GM12878 (cell line): ENCODE data around the gene ADH7. TPM values are rescaled to one million over a fixed set of nuclear protein-coding genes. Genes with fewer than 3 reads are reported as not detected.

Experiments used
- ATAC-seq: fragments of 200-7000 bp; cut with Tn5 transposase; 3 replicates; pipeline ENCODE4 v1.9.1; 2020; ENCODE audit warnings: mild to moderate bottlenecking, moderate library complexity
- BruUV-seq: library from RNA; stranded (reverse); fragments of 400-500 nt; replicated peaks from 2 replicates; lab custom pipeline; 2021; lab: Mats Ljungman, UMichigan
- CTCF ChIA-PET: fragments of 300-600 bp; sonication (Branson Sonifier 250); formaldehyde crosslinking; extraction: SDS; loops from one replicate; lab custom pipeline; 2021; ENCODE audit warnings: inconsistent platforms; lab: Yijun Ruan, JAX
- POLR2A ChIA-PET: fragments of 350-600 bp; formaldehyde crosslinking; extraction: SDS; loops from one replicate; lab custom pipeline; 2021; ENCODE audit warnings: inconsistent platforms; lab: Charles Lee
- RAD21 ChIA-PET: fragments of 300-600 bp; sonication (Branson Sonifier 250); formaldehyde crosslinking; loops from one replicate; lab custom pipeline; 2023; ENCODE audit warnings: antibody characterized with exemption; ENCODE audit not compliant: unreplicated experiment; lab: Charles Lee
- SMC1A ChIA-PET: fragments of 300-600 bp; sonication (Branson Sonifier 250); formaldehyde crosslinking; loops from one replicate; lab custom pipeline; 2023; ENCODE audit not compliant: unreplicated experiment, uncharacterized antibody; lab: Charles Lee
- DNase-seq: peaks from one replicate; pipeline ENCODE4 v3.0.0-alpha.2; 2011; ENCODE audit warnings: low read depth, low spot score
- FAIRE-seq: peaks from 3 replicates; lab custom pipeline; 2011; peaks lifted over from hg19 to GRCh38; lab: Jason Lieb, UNC
- H2AFZ ChIP-seq: 2 replicates; pipeline ENCODE4 v1.6.0; 2011; ENCODE audit warnings: low read depth, low read length, control low read depth; ENCODE audit not compliant: control insufficient read depth
- H3K27ac ChIP-seq: 2 replicates; pipeline ENCODE4 v1.5.1; 2011; ENCODE audit warnings: control low read depth; ENCODE audit not compliant: control insufficient read depth, insufficient read depth
- H3K27me3 ChIP-seq, 2 experiments: replicated peaks in 1 of 2; 2 replicates each; pipeline versions ENCODE4 v1.6.0 to v1.6.1; 2011; ENCODE audit warnings: low read length in 1 of 2; ENCODE audit not compliant: control insufficient read depth in 2 of 2, insufficient read depth in 2 of 2
- H3K36me3 ChIP-seq, 2 experiments: 2 replicates each; pipeline ENCODE4 v1.5.1; 2011; ENCODE audit warnings: low read length in 1 of 2; ENCODE audit not compliant: control insufficient read depth in 2 of 2, insufficient read depth in 2 of 2
- H3K4me1 ChIP-seq: 2 replicates; pipeline ENCODE4 v1.6.1; 2011; ENCODE audit warnings: mild to moderate bottlenecking, low read length, moderate library complexity, mixed read lengths; ENCODE audit not compliant: control insufficient read depth, insufficient read depth
- H3K4me2 ChIP-seq: 2 replicates; pipeline ENCODE4 v1.6.0; 2011; ENCODE audit warnings: control low read depth; ENCODE audit not compliant: control insufficient read depth, insufficient read depth
- H3K4me3 ChIP-seq: fragments of 200-600 bp; sonication (generic); 2 replicates; pipeline ENCODE4 v1.5.1; 2016
- H3K79me2 ChIP-seq: 2 replicates; pipeline ENCODE4 v1.6.0; 2011; ENCODE audit warnings: low read length; ENCODE audit not compliant: control insufficient read depth, insufficient read depth
- H3K9ac ChIP-seq: 2 replicates; pipeline ENCODE4 v1.8.0; 2011; ENCODE audit warnings: low read length, control low read depth, mixed read lengths; ENCODE audit not compliant: control insufficient read depth, insufficient read depth
- H3K9me3 ChIP-seq: replicated peaks from 3 replicates; pipeline ENCODE4 v1.5.1; 2011; ENCODE audit warnings: mild to moderate bottlenecking, low read length; ENCODE audit not compliant: control insufficient read depth, insufficient read depth
- H4K20me1 ChIP-seq: 2 replicates; pipeline ENCODE4 v1.6.0; 2011; ENCODE audit not compliant: control insufficient read depth, insufficient read depth
- BACH1 ChIP-seq: fragments of 450-650 bp; IDR thresholded peaks from 2 replicates; pipeline ENCODE4 v1.6.1; 2017; ENCODE audit warnings: mild to moderate bottlenecking, borderline replicate concordance
- FOXK2 ChIP-seq: fragments of 450-650 bp; IDR thresholded peaks from 2 replicates; pipeline ENCODE4 v1.6.1; 2017; ENCODE audit warnings: mild to moderate bottlenecking, moderate library complexity
- PKNOX1 ChIP-seq: fragments of 450-650 bp; IDR thresholded peaks from 2 replicates; pipeline ENCODE4 v1.6.1; 2016; ENCODE audit warnings: mild to moderate bottlenecking
- USF1 ChIP-seq: IDR thresholded peaks from 2 replicates; pipeline ENCODE4 v1.6.1; 2011; ENCODE audit warnings: borderline replicate concordance, low read depth, mild to moderate bottlenecking, moderate library complexity, mixed read lengths, low read length; ENCODE audit not compliant: insufficient read depth; ENCODE audit errors: extremely low read length
- in situ Hi-C: fragments of 300-500 bp; cut with MboI; formaldehyde crosslinking; loops from 9 replicates; pipeline ENCODE4 v1.14.3; 2018; ENCODE audit warnings: mixed read lengths
- intact Hi-C: fragments of 100-400 bp; cut with micrococcal nuclease; formaldehyde crosslinking; loops from one replicate; pipeline ENCODE4 v1.14.2; 2022; ENCODE audit not compliant: unreplicated experiment
- polyA plus RNA-seq, 11 experiments: library from polyadenylated mRNA; depleted of rRNA in 4 of 11; unstranded in 6 of 11; stranded (reverse) in 5 of 11; fragments of >200 nt; fragmentation: Nextera tagmentation in 4 of 11; fragmentation: Illumina TruSeq in 1 of 11; extraction: Ambion mirVana in 4 of 11; extraction: Trizol in 1 of 11; gene quantifications; 1 replicate in 1 of 11; 2 replicates in 10 of 11; pipeline versions ENCODE4 v1.2.1 to v1.2.3, GENCODE V29; 2011 to 2016; ENCODE audit warnings: inconsistent platforms in 2 of 11, missing spikeins in 2 of 11, low read depth in 1 of 11
- total RNA-seq, 4 experiments: library from RNA; depleted of rRNA in 3 of 4; stranded (reverse); fragments of >200 nt in 3 of 4; fragmentation: Illumina TruSeq in 1 of 4; extraction: Trizol in 1 of 4; gene quantifications; 2 replicates each; pipeline versions ENCODE4 v1.2.1 to v1.2.3, GENCODE V29; 2013 to 2021
- TF ChIP-seq, protein P1 (sequence below): IDR thresholded peaks from 2 replicates; pipeline ENCODE4 v1.6.1; 2011; ENCODE audit warnings: borderline replicate concordance, low read depth, mild to moderate bottlenecking, moderate library complexity, low read length; ENCODE audit not compliant: insufficient read depth, poor library complexity, severe bottlenecking
- TF ChIP-seq, protein P2 (sequence below): fragments of 450-650 bp; IDR thresholded peaks from 2 replicates; pipeline ENCODE4 v1.6.1; 2016; ENCODE audit warnings: mild to moderate bottlenecking, moderate library complexity, borderline replicate concordance
- TF ChIP-seq, protein P3 (sequence below): IDR thresholded peaks from 2 replicates; pipeline ENCODE4 v1.6.1; 2012; ENCODE audit warnings: low read depth, low read length, improper control_type of control experiment

The ADH7 gene
- total and polyA plus RNA-seq, 10 of the 15 experiments (the other 5 are each of a cell fraction or from before 2014, with no cell fraction given) = not detected

DNA sequence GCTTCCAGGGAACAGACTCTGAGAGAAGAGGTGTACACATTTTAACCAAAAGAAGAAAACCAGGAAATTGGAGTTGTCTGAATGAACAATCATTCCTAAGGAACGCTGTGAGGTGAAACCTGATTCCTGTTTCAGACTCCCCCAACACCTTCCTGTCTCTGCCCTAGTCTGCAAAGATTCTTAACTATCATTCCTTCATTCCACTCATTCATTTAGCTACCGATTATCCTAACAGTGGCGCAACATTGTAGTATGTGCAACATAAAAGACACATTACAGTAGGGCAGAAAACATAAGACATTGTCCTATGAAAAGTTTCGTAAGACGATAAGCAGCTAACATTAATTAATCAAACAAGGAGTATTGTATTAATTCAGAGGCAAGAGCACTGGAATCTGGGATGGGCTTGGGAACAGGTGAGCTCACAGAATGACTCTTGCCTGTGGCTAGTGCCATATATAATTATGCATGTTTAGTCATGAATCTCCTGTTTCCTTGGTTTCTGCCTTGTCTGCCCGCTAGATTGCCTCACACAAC lies 23.8 kb upstream of the ADH7 start (continued):
- TF ChIP-seq, protein P1, sequence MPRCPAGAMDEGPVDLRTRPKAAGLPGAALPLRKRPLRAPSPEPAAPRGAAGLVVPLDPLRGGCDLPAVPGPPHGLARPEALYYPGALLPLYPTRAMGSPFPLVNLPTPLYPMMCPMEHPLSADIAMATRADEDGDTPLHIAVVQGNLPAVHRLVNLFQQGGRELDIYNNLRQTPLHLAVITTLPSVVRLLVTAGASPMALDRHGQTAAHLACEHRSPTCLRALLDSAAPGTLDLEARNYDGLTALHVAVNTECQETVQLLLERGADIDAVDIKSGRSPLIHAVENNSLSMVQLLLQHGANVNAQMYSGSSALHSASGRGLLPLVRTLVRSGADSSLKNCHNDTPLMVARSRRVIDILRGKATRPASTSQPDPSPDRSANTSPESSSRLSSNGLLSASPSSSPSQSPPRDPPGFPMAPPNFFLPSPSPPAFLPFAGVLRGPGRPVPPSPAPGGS = no peak
- TF ChIP-seq, protein P2, sequence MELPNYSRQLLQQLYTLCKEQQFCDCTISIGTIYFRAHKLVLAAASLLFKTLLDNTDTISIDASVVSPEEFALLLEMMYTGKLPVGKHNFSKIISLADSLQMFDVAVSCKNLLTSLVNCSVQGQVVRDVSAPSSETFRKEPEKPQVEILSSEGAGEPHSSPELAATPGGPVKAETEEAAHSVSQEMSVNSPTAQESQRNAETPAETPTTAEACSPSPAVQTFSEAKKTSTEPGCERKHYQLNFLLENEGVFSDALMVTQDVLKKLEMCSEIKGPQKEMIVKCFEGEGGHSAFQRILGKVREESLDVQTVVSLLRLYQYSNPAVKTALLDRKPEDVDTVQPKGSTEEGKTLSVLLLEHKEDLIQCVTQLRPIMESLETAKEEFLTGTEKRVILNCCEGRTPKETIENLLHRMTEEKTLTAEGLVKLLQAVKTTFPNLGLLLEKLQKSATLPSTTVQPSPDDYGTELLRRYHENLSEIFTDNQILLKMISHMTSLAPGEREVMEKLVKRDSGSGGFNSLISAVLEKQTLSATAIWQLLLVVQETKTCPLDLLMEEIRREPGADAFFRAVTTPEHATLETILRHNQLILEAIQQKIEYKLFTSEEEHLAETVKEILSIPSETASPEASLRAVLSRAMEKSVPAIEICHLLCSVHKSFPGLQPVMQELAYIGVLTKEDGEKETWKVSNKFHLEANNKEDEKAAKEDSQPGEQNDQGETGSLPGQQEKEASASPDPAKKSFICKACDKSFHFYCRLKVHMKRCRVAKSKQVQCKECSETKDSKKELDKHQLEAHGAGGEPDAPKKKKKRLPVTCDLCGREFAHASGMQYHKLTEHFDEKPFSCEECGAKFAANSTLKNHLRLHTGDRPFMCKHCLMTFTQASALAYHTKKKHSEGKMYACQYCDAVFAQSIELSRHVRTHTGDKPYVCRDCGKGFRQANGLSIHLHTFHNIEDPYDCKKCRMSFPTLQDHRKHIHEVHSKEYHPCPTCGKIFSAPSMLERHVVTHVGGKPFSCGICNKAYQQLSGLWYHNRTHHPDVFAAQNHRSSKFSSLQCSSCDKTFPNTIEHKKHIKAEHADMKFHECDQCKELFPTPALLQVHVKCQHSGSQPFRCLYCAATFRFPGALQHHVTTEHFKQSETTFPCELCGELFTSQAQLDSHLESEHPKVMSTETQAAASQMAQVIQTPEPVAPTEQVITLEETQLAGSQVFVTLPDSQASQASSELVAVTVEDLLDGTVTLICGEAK = no peak
- TF ChIP-seq USF1 = no peak
- TF ChIP-seq, all 136 proteins: peak for 0

- TF ChIP-seq PKNOX1 (no peak), FOXK2 (no peak), BACH1 (no peak)
- TF ChIP-seq, protein P3, sequence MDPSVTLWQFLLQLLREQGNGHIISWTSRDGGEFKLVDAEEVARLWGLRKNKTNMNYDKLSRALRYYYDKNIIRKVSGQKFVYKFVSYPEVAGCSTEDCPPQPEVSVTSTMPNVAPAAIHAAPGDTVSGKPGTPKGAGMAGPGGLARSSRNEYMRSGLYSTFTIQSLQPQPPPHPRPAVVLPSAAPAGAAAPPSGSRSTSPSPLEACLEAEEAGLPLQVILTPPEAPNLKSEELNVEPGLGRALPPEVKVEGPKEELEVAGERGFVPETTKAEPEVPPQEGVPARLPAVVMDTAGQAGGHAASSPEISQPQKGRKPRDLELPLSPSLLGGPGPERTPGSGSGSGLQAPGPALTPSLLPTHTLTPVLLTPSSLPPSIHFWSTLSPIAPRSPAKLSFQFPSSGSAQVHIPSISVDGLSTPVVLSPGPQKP = no peak
- Histone ChIP-seq H3K27ac (no peak overlapping the region), H3K4me2 (no peak overlapping the region), H3K9ac (no peak overlapping the region), H3K27me3 (no peaks in the 10 kb centered on the region), H4K20me1 (no peaks in the 10 kb centered on the region), H3K4me3 (no peak overlapping the region), H2AFZ (no peak overlapping the region), H3K36me3 (no peaks in the 10 kb centered on the region), H3K79me2 (no peaks in the 10 kb centered on the region), H3K4me1 (no peaks in the 10 kb centered on the region), H3K9me3 (peaks cover under 1% of the 10 kb centered on the region; the same call in 2 of the 3 replicates)
- ATAC-seq (no peak), FAIRE-seq (no peak), DNase-seq (no peak)
- no TSS peak for BruUV-seq
- CTCF ChIA-PET = interaction anchor here (1.4 to 2.3 kb wide), 2 partner anchors 43 to 463 kb away, joined by 5 to 7 read pairs; partner anchors contain the start of gene METAP1
- in situ Hi-C loops = no loop called here
- RAD21 ChIA-PET = interaction anchor here (0.9 kb wide), 1 partner anchor 46 kb away, joined by 3 read pairs; no protein-coding TSS in a partner anchor
- POLR2A ChIA-PET = no interaction called here
- SMC1A ChIA-PET = interaction anchor here (0.7 kb wide), 1 partner anchor 264 kb away, joined by 3 read pairs; no protein-coding TSS in a partner anchor
- intact Hi-C loops = no loop called here
Measured at GRCh38 chr4:99457676-99458075, 22.5 kb upstream of the ADH7 start.
